GM23338 (cell line): Measurements from ENCODE around the gene IPO8. TPM values are rescaled to one million over a fixed set of nuclear protein-coding genes. Genes with fewer than 3 reads are reported as not detected.

Source experiments
- ATAC-seq: fragments of 200-7000 bp; cut with Tn5 transposase; 3 replicates; pipeline ENCODE4 v1.9.1; 2020
- DNase-seq: peaks from one replicate; pipeline ENCODE4 v3.0.0-alpha.2; 2015; ENCODE audit warnings: low spot score
- H2AFZ ChIP-seq: fragments of 200-600 bp; sonication (generic); 2 replicates; pipeline ENCODE4 v1.8.0; 2016; ENCODE audit warnings: antibody characterized with exemption, mild to moderate bottlenecking, moderate library complexity
- H3F3A ChIP-seq: fragments of 200-600 bp; sonication (generic); replicated peaks from 2 replicates; pipeline ENCODE4 v1.8.0; 2017; ENCODE audit warnings: antibody characterized with exemption, mixed run types, low read depth
- H3K27ac ChIP-seq: fragments of 200-600 bp; sonication (generic); 2 replicates; pipeline ENCODE4 v1.6.1; 2016; ENCODE audit warnings: low read depth
- H3K27me3 ChIP-seq: fragments of 200-600 bp; sonication (generic); 2 replicates; pipeline ENCODE4 v1.8.0; 2016; ENCODE audit warnings: mild to moderate bottlenecking, mixed run types, moderate library complexity; ENCODE audit not compliant: insufficient read depth
- H3K36me3 ChIP-seq: fragments of 200-600 bp; sonication (generic); 2 replicates; pipeline ENCODE4 v1.8.0; 2016; ENCODE audit warnings: mild to moderate bottlenecking; ENCODE audit not compliant: insufficient read depth
- H3K4me1 ChIP-seq: fragments of 200-600 bp; sonication (generic); 2 replicates; pipeline ENCODE4 v1.8.0; 2016; ENCODE audit warnings: mild to moderate bottlenecking, moderate library complexity; ENCODE audit not compliant: insufficient read depth
- H3K4me2 ChIP-seq: fragments of 200-600 bp; sonication (generic); 2 replicates; pipeline ENCODE4 v1.7.1; 2017; ENCODE audit warnings: mixed run types
- H3K4me3 ChIP-seq: fragments of 200-600 bp; sonication (generic); 2 replicates; pipeline ENCODE4 v1.6.1; 2016; ENCODE audit warnings: mixed run types
- H3K79me2 ChIP-seq: fragments of 200-600 bp; sonication (generic); replicated peaks from 2 replicates; pipeline ENCODE4 v1.8.0; 2017; ENCODE audit warnings: mild to moderate bottlenecking; ENCODE audit not compliant: insufficient read depth
- H3K9me2 ChIP-seq: fragments of 200-600 bp; sonication (generic); 2 replicates; pipeline ENCODE4 v1.8.0; 2017; ENCODE audit not compliant: insufficient read depth
- H4K20me1 ChIP-seq: fragments of 200-600 bp; sonication (generic); replicated peaks from 2 replicates; pipeline ENCODE4 v1.8.0; 2017; ENCODE audit warnings: mild to moderate bottlenecking; ENCODE audit not compliant: insufficient read depth
- H3K27ac Mint-ChIP-seq: 2 replicates; pipeline ENCODE4 v1.8.0; 2020; ENCODE audit warnings: inconsistent platforms, mild to moderate bottlenecking, moderate library complexity, mixed read lengths
- H3K27me3 Mint-ChIP-seq: 3 replicates; pipeline ENCODE4 v1.8.0; 2022; ENCODE audit warnings: low read depth, mild to moderate bottlenecking, moderate library complexity, mixed read lengths, inconsistent platforms; ENCODE audit not compliant: insufficient read depth, poor library complexity
- H3K36me3 Mint-ChIP-seq: 3 replicates; pipeline ENCODE4 v1.8.0; 2021; ENCODE audit warnings: low read depth, mild to moderate bottlenecking, inconsistent platforms, moderate library complexity, mixed read lengths
- H3K4me1 Mint-ChIP-seq: 3 replicates; pipeline ENCODE4 v1.8.0; 2020; ENCODE audit warnings: mild to moderate bottlenecking, inconsistent platforms, mixed read lengths
- H3K4me3 Mint-ChIP-seq: 3 replicates; pipeline ENCODE4 v1.8.0; 2021; ENCODE audit warnings: moderate library complexity, mild to moderate bottlenecking, inconsistent platforms, mixed read lengths
- H3K9me3 Mint-ChIP-seq: 3 replicates; pipeline ENCODE4 v1.8.0; 2020; ENCODE audit warnings: moderate library complexity, mild to moderate bottlenecking, inconsistent platforms, mixed read lengths
- CREB1 ChIP-seq: fragments of 250-450 bp; sonication (Bioruptor Pico); IDR thresholded peaks from 2 replicates; pipeline ENCODE4 v1.5.0; 2020; ENCODE audit warnings: low read depth, mild to moderate bottlenecking, moderate library complexity
- CTCF ChIP-seq, 2 experiments: fragments of 200-600 bp in 1 of 2; sonication (generic) in 1 of 2; conservative IDR thresholded peaks; 2 replicates each; pipeline versions ENCODE4 v1.5.1 to v1.6.1; 2016 to 2017; ENCODE audit warnings: antibody characterized with exemption in 2 of 2, low read depth in 2 of 2, mild to moderate bottlenecking in 2 of 2, moderate library complexity in 1 of 2
- ETS1 ChIP-seq: IDR thresholded peaks from 2 replicates; pipeline ENCODE4 v1.6.1; 2016; ENCODE audit warnings: antibody characterized with exemption
- EZH2 ChIP-seq: fragments of 200-600 bp; sonication (generic); IDR thresholded peaks from one replicate; pipeline ENCODE4 v1.8.0; 2017; ENCODE audit warnings: antibody characterized with exemption, mild to moderate bottlenecking, low read depth; ENCODE audit not compliant: unreplicated experiment
- EZH2phosphoT487 ChIP-seq: fragments of 200-600 bp; sonication (generic); IDR thresholded peaks from one replicate; pipeline ENCODE4 v1.8.1; 2018; ENCODE audit warnings: antibody characterized with exemption; ENCODE audit not compliant: unreplicated experiment
- JUNB ChIP-seq: IDR thresholded peaks from one replicate; pipeline ENCODE4 v1.6.1; 2016; ENCODE audit warnings: antibody characterized with exemption; ENCODE audit not compliant: unreplicated experiment
- NANOG ChIP-seq: IDR thresholded peaks from 2 replicates; pipeline ENCODE4 v1.6.1; 2016; ENCODE audit warnings: antibody characterized with exemption, borderline replicate concordance
- POLR2AphosphoS5 ChIP-seq: IDR thresholded peaks from 2 replicates; pipeline ENCODE4 v1.6.1; 2016; ENCODE audit warnings: antibody characterized with exemption, low read depth
- REST ChIP-seq: IDR thresholded peaks from one replicate; pipeline ENCODE4 v1.6.1; 2018; ENCODE audit warnings: antibody characterized with exemption; ENCODE audit not compliant: unreplicated experiment
- STAT1 ChIP-seq: IDR thresholded peaks from one replicate; pipeline ENCODE4 v1.6.1; 2016; ENCODE audit warnings: antibody characterized with exemption; ENCODE audit not compliant: unreplicated experiment
- ZNF114 ChIP-seq: fragments of 250-450 bp; sonication (Bioruptor Pico); IDR thresholded peaks from 2 replicates; pipeline ENCODE4 v1.5.0; 2020; ENCODE audit warnings: mild to moderate bottlenecking, moderate library complexity
- ZNF331 ChIP-seq: fragments of 250-450 bp; sonication (Bioruptor Pico); IDR thresholded peaks from 2 replicates; pipeline ENCODE4 v1.5.0; 2020; ENCODE audit warnings: low read depth, mild to moderate bottlenecking, moderate library complexity
- ZNF462 ChIP-seq: fragments of 250-450 bp; sonication (Bioruptor Pico); IDR thresholded peaks from 2 replicates; pipeline ENCODE4 v1.5.0; 2020; ENCODE audit warnings: mild to moderate bottlenecking, moderate library complexity
- polyA plus RNA-seq: library from polyadenylated mRNA; unstranded; fragments of >200 nt; fragmentation: Nextera tagmentation; extraction: Ambion mirVana; gene quantifications from 2 replicates; pipeline ENCODE4 v1.2.1, GENCODE V29; 2016
- total RNA-seq: library from RNA; depleted of rRNA; stranded (reverse); fragments of >200 nt; shearing (Covaris generic); gene quantifications from 2 replicates; pipeline ENCODE4 v1.2.3, GENCODE V29; 2014

IPO8 gene
- total and polyA plus RNA-seq, 2 experiments from 2014 or later, result 13.4 to 53.6 TPM

GRCh38 chr12:30698346-30698745, 2.7 kb upstream of the IPO8 start:
- peaks cover 13% of the 10 kb centered on the region for H3K79me2 ChIP-seq
- Mint-ChIP-seq H3K27me3 (peaks cover 7% of the 10 kb centered on the region), H3K27ac (no peak overlapping the region), H3K4me3 (no peak overlapping the region), H3K36me3 (no peaks in the 10 kb centered on the region), H3K4me1 (peaks cover 29% of the 10 kb centered on the region), H3K9me3 (no peaks in the 10 kb centered on the region)
- H4K20me1 ChIP-seq, result peaks cover 1% of the 10 kb centered on the region
- H3K27me3 ChIP-seq, result no peaks in the 10 kb centered on the region
- H2AFZ ChIP-seq, result no peak overlapping the region
- H3K9me2 ChIP-seq, result no peaks in the 10 kb centered on the region
- H3F3A ChIP-seq, result 0 out of 2 replicates have a peak, but pooled peaks cover 3% of the 10 kb centered on the region
- peaks cover 27% of the 10 kb centered on the region for H3K4me1 ChIP-seq
- H3K27ac ChIP-seq, result no peak overlapping the region
- DNase-seq, result no peak
- no peak for ATAC-seq
- no peak overlapping the region for H3K4me3 ChIP-seq
- H3K36me3 ChIP-seq, result no peaks in the 10 kb centered on the region
- H3K4me2 ChIP-seq, result no peak overlapping the region
- TF ChIP-seq EZH2phosphoT487, result no peak
- no peak for TF ChIP-seq JUNB
- TF ChIP-seq CREB1 (CRISPR knock-in tag), result no peak
- no peak for TF ChIP-seq NANOG
- no peak for TF ChIP-seq EZH2
- no peak for TF ChIP-seq REST
- no peak for TF ChIP-seq ZNF114
- no peak for TF ChIP-seq ZNF462 (CRISPR knock-in tag)
- TF ChIP-seq ZNF331 (CRISPR knock-in tag), result no peak
- TF ChIP-seq ETS1, result no peak
- TF ChIP-seq STAT1, result no peak
- no peak for TF ChIP-seq CTCF (conservative IDR thresholded peaks at IDR 0.05; ENCODE audit: low read depth in 2 of 2)
- no peak for TF ChIP-seq POLR2AphosphoS5
